Glomerular endothelial cell (primary cell): ENCODE data around the gene KRTAP6-2. TPM values are rescaled to one million over a fixed set of nuclear protein-coding genes. Genes with fewer than 3 reads are reported as not detected.

Experiments
- DNase-seq: peaks from one replicate; pipeline ENCODE4 v3.0.0-alpha.2; 2011; ENCODE audit warnings: low read depth, low spot score; ENCODE audit errors: extremely low read depth
- total RNA-seq: library from RNA; depleted of rRNA; stranded (reverse); fragments of >200 nt; gene quantifications from 2 replicates; pipeline ENCODE4 v1.2.3, GENCODE V29; 2015

The KRTAP6-2 gene
- not detected in 2 replicates for total RNA-seq

- no peak for DNase-seq
Measured at GRCh38 chr21:30598802-30599201, at the start of gene KRTAP6-2. Gene KRTAP6-2 (minus strand): TSS chr21:30598902. CDS start chr21:30598874, 28 bp downstream.

GRCh38 chr21:30646904-30647414 lies 48.3 kb upstream of the KRTAP6-2 start:
- no peak for DNase-seq

- DNase-seq = no peak
Measured at GRCh38 chr21:30642564-30642963, 43.9 kb upstream of the KRTAP6-2 start, which contains the start of gene KRTAP20-3. Gene KRTAP20-3 (plus strand): TSS chr21:30642864.

GRCh38 chr21:30638686-30639085 lies 40.0 kb upstream of the KRTAP6-2 start:
- no peak for DNase-seq

- no peak for DNase-seq
Measured at GRCh38 chr21:30634906-30635305, 36.2 kb upstream of the KRTAP6-2 start, which contains the start of gene KRTAP20-2. Gene KRTAP20-2 (plus strand): TSS chr21:30635206. CDS start chr21:30635264, 58 bp downstream.

GRCh38 chr21:30629200-30629599 lies 30.5 kb upstream of the KRTAP6-2 start:
- no peak for DNase-seq

- no peak for DNase-seq
Measured at GRCh38 chr21:30628109-30628508, 29.4 kb upstream of the KRTAP6-2 start.

GRCh38 chr21:30625449-30626165 lies 26.9 kb upstream of the KRTAP6-2 start:
- DNase-seq = no peak

GRCh38 chr21:30623362-30623761 lies 24.7 kb upstream of the KRTAP6-2 start:
- DNase-seq = no peak

GRCh38 chr21:30620522-30620921 lies 21.8 kb upstream of the KRTAP6-2 start, which contains the start of gene KRTAP20-4:
Gene KRTAP20-4 (plus strand): TSS chr21:30620627.
- DNase-seq = no peak

GRCh38 chr21:30620080-30620479 lies 21.4 kb upstream of the KRTAP6-2 start:
- no peak for DNase-seq

- no peak for DNase-seq
Measured at GRCh38 chr21:30616125-30616524, 17.4 kb upstream of the KRTAP6-2 start, which contains the start of gene KRTAP20-1. Gene KRTAP20-1 (plus strand): TSS chr21:30616425. CDS start chr21:30616455, 30 bp downstream.

GRCh38 chr21:30615199-30615598 lies 16.5 kb upstream of the KRTAP6-2 start:
- DNase-seq = no peak

GRCh38 chr21:30613836-30614235 lies 15.1 kb upstream of the KRTAP6-2 start, which contains the start of gene KRTAP6-1:
Gene KRTAP6-1 (minus strand): TSS chr21:30613930. CDS start chr21:30613904, 26 bp downstream.
- no peak for DNase-seq

- DNase-seq = no peak
Measured at GRCh38 chr21:30612132-30612531, 13.4 kb upstream of the KRTAP6-2 start.

- no peak for DNase-seq
Measured at GRCh38 chr21:30605968-30606367, 7.3 kb upstream of the KRTAP6-2 start.

- DNase-seq = no peak
Measured at GRCh38 chr21:30600787-30601186, 2.1 kb upstream of the KRTAP6-2 start, which contains the start of gene KRTAP22-1. Gene KRTAP22-1 (plus strand): TSS chr21:30601087.

GRCh38 chr21:30592140-30592539 lies 6.6 kb downstream of the KRTAP6-2 start, which contains the start of gene KRTAP6-3:
Gene KRTAP6-3 (plus strand): TSS chr21:30592440. CDS start chr21:30592446, 6 bp downstream.
- no peak for DNase-seq

- DNase-seq = no peak
Measured at GRCh38 chr21:30590297-30590696, 8.4 kb downstream of the KRTAP6-2 start, which contains the start of gene KRTAP22-2. Gene KRTAP22-2 (minus strand): TSS chr21:30590397.

- no peak for DNase-seq
Measured at GRCh38 chr21:30582870-30583269, 15.8 kb downstream of the KRTAP6-2 start.

GRCh38 chr21:30580132-30580531 lies 18.6 kb downstream of the KRTAP6-2 start:
- no peak for DNase-seq

GRCh38 chr21:30579346-30579745 lies 19.4 kb downstream of the KRTAP6-2 start:
- no peak for DNase-seq
